Measurements from ENCODE around the gene RNF181. TPM values are rescaled to one million over a fixed set of nuclear protein-coding genes. Genes with fewer than 3 reads are reported as not detected.
A peak's percentile ranks its signal among the peaks of the same experiment; 100 is the strongest.
"Not testable (repeated sequence)": the region's sequence is repeated elsewhere in the genome, so short reads cannot be mapped to it uniquely, and the experiment has no call there.

Gene RNF181
- polyA plus RNA-seq, 3 donors, result 177 to 184 (median 177) TPM

DNA sequence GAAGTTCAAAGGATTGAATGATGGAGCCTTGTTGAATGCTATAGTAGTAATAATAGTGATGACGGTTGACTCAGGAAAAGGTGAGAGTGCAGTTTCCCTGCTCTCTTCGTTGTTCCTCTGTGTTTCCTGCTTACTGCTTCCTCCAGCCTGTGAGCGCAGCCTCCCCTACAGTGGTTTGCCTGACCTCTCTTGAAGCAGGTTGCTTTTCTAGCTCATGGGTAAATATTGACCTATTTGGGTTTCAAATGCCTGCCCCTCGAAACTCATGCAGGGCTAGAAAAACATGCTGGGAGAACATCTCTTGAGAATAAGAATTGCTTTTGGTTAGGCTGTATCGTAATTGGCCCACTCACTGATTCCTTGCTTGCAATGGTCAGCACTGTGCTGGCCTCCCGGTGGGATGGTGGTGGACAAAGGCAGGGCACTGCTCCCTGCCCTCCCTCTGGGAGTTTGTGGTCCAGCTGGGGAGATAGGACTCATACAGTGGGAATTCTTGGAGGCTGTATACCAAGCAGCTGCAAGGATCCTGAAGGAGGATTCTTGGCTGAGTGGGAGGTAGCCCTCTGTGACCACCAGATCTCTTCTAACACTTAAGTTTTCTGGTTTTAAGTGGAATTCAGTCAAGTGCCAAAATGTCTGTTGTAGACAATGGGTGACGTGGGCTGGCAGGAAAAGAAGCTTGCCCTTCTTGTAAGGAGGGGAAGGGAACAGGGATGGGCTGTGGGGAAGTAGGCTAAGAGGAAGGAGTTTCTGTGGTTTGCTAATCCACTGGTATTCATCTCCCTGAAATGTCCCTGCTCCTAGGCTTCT is 5.4 kb upstream of the RNF181 start:
- no peak overlapping the region for H3K27ac ChIP-seq (ENCODE audit: low read depth, low read length)
- WGBS, 3 donors, result 28 to 40% (median 29%) methylated on average over 7 of the region's 7 CpGs

DNA sequence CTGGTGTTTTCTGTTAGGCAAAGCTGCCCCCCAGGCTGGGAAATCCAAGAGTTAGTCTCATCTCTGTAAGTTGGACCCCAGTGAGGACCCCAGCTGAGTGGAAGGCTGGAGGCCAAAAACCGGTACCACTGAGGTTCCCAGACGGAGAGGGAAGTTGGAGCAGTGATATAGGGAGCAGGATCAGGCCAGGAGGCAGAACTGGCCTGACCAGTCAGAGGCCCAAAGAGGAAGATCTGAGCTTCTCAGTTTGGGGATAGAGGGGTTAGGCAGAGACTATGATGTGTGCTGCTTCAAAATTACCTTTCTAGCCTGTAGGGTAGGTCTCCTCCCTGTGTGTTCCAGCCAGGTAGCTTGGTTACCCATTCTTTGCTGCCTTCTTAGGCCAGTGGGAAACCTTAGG is 4.6 kb upstream of the RNF181 start:
- WGBS, 3 donors, result 57 to 79% (median 58%) methylated on average over 2 of the region's 2 CpGs
- no peak overlapping the region for H3K27ac ChIP-seq (ENCODE audit: low read depth, low read length)

DNA sequence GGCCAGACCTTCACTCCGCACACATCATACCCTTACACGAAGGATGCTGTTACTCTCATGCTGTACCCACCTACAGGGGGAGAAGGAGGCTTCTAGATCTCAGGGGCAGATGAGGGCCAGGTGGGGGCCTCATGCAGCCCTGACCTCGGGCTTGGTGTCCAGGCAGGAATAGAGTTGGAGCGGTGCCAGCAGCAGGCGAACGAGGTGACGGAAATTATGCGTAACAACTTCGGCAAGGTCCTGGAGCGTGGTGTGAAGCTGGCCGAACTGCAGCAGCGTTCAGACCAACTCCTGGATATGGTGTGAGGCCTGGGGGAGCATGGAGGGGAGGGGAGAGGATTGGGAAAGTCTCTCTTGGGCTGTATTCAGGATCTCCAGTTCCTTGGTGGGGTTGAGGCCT is 4.0 kb upstream of the RNF181 start:
- no peak overlapping the region for H3K27ac ChIP-seq (ENCODE audit: low read depth, low read length)
- WGBS, 3 donors, result 63 to 81% (median 72%) methylated on average over 12 of the region's 12 CpGs

DNA sequence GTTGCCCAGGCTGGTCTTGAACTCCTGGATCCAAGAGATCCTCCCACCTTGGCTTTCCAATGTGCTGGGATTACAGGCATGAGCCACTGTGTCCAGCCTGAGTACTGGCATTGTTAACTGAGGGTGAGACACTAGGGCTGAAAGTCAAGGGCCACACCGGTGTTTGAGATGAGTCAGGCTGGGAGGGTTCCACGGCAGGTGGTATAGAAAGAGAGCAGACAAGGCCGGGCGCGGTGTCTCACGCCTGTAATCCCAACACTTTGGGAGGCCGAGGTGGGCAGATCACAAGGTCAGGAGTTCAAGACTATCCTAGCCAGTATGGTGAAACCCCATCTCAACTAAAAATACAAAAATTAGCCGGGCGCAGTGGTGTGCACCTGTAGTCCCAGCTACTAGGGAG is 3.2 kb upstream of the RNF181 start:
- not testable (repeated sequence) for H3K27ac ChIP-seq (ENCODE audit: low read depth, low read length)
- WGBS, 3 donors, result 91 to 95% (median 94%) methylated on average over 9 of the region's 9 CpGs

DNA sequence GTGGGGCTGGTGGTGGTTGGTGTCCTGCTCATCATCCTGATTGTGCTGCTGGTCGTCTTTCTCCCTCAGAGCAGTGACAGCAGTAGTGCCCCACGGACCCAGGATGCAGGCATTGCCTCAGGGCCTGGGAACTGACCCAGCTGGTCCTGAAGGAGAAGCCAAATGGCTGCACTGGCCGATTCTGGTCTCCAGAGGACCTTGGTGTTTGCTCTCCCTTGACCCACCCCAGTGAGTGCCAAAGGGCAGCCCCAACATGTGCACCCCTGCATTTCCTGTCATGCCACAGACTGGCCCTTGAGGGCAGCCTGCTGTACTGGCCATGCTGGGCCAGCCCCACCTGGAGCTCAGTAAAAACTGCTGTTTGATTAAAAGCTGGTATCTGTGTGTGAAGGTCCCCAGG is 2.5 kb upstream of the RNF181 start:
- H3K27ac ChIP-seq (ENCODE audit: low read depth, low read length), result no peak overlapping the region
- WGBS, 3 donors, result 26 to 77% (median 59%) methylated on average over 3 of the region's 3 CpGs

DNA sequence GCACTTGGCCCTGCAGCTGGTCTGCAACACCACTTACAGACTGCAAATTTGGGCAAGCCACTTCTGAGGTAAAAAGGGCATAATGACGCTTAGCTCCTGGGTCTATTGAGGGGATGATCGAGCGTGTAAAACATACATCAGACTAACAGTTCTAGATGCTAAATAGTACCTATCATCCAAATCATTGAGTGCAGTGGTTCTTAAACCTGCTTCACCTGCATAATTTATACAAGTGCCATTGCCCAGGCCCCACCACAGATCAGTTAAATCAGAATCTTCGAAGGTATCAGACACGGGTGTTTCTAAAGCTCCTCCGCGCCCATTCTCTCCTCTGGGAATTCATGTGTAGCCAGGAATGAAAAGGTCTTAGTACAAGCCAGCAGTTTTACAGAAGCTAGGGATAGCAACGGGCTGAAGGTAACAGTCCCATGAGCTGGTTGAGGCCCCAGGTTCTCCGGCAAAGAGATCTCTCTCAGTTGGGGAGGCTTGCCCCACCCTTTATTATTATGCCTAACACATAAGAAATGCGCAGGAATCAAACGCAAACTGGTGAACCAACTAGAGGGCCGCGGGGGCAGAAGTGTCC is 737 bp upstream of the RNF181 start:
- peak overlapping the region; percentile 60 for H3K27ac ChIP-seq (ENCODE audit: low read depth, low read length)
- 18 to 20% (median 18%) methylated on average over 13 of the region's 13 CpGs for WGBS, 3 donors

DNA sequence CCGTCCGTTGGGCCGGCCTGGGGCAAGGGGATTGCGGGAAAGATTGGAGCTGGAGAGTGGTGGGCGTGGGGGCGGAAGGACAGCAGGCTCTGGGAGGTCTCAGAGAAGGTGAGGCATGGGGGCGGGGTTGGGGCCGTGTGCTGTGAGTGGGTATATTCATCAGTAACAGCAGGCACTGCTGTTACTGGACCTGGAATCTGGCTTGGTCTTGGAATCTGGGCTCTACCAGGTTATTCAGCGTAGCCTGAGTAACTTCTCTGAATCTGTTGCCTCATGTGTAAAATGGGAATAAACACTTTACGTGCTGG is 435 bp downstream of the RNF181 start:
- 0 to 2% (median 2%) methylated on average over 10 of the region's 10 CpGs for WGBS, 3 donors
- peak overlapping the region; percentile 31 for H3K27ac ChIP-seq (ENCODE audit: low read depth, low read length)

DNA sequence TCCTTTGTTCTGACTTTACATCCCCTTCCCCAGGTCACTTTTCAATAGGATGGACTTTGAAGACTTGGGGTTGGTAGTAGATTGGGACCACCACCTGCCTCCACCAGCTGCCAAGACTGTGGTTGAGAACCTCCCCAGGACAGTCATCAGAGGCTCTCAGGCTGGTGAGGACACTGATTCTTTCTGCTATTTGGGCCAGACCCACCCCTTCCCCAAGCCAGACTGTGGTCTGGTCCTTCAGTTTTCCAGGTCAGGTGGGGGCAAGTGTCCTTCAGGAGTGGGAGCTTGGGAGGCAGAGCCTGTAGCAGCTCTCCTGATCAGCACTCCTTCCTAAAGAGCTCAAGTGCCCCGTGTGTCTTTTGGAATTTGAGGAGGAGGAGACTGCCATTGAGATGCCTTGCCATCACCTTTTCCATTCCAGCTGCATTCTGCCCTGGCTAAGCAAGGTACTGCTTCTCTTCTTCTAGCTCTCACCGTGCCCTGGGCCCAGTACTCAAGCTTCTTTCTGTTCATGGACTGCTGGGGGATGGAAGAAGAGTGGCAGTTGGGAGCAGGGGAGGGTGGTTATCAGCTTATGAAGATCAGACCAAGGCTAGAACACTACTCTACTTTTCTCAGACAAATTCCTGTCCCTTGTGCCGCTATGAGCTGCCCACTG is 1.1 kb downstream of the RNF181 start:
- no peak overlapping the region for H3K27ac ChIP-seq (ENCODE audit: low read depth, low read length)
- 51 to 74% (median 60%) methylated on average over 2 to 3 of the region's 3 CpGs for WGBS, 3 donors

DNA sequence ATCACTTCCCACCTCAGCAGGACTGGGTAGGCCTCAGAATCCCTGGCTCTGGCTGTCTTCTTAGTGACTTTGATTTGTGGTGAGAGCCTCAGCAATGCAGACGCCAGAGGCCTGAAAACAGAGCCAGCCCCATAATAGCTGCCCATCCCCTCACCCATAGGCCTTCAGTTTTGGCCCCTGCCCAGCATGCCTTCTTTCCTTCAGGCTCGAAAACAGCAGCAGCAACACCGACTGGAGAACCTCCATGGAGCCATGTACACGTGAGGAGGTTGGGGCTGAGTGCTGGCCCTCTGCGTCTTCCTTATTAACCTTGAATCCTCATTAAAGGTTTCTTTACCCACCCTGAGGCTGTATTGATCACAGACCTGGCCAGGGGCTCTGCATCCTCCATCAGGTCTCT is 1.7 kb downstream of the RNF181 start:
- H3K27ac ChIP-seq (ENCODE audit: low read depth, low read length), result no peak overlapping the region
- WGBS, 3 donors, result 76 to 86% (median 81%) methylated on average over 5 of the region's 5 CpGs

DNA sequence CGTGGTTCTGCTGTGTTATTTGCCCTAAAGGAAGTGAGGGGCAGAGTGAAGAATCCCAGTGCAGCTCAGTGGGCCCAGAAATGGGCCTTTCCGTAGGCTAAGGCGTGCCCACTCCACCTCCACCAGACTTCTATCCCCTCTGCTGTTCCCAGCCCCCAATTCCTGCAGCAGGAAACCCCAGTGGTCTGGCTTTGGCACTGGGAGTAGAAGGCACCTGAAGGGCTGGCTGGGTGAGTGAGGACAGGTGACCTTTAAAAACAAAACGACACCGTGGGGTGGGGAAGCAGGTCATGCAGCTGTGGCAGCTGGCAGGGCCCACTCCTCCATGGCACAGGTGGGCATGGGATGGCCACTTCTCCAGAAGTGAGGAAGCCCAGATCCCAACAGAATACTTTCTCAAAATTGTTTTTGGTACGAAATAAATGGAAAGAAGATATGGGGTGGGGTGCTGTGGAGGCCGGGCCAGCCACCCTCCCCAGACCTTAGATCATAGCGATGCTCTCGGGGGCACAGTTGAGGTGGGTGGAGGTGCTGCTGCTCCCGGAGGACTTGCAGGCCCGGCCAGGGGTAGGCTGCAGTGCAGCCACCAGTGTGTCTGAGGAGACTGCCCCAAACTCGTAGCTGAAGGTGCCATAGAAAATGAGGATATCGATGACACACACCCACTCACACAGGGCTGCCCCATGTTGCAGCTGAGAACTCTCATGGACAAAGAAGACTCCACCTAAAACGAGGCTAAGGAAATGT is 3.2 kb downstream of the RNF181 start:
- WGBS, 3 donors, result 69 to 76% (median 73%) methylated on average over 14 of the region's 14 CpGs
- no peak overlapping the region for H3K27ac ChIP-seq (ENCODE audit: low read depth, low read length)

DNA sequence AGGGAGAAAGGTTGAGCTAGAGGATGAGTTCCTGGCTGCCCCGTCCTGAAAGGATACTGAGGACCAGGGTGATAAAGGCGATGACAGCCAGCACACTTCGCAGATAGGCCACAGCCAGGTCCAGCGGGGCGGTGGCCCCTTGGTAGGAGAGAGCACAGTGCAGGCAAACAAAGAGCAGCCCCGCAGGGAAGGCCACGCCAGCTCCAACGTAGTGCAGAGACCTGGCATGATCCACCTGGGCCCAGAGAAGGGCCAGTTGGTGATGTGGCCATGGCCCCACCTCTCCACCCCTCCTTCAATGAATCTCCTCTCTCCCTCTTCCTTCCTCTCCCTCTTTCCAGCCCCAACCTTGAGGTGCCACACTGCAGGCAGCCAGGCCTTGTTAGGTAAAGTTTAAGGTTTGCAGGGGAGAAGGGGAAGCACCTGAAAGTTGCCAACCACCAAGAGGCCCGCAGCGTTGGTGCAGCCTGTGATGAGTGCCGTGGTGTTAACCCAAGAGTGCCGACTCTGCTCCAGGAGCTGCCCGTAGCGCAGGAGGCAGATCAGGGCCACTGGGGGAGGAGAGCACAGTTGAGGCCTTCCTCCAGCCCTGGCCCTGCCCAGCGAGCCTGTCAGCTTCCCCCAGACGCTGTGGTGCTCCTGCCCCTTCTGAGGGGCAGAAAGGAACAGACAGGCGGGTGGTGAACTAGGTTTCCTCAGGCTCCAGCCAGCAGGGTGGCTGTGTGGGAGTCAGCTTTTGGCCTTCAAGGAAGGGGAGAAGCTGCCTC is 4.1 kb downstream of the RNF181 start:
- WGBS, 3 donors, result 64 to 72% (median 71%) methylated on average over 17 of the region's 17 CpGs
- no peak overlapping the region for H3K27ac ChIP-seq (ENCODE audit: low read depth, low read length)

DNA sequence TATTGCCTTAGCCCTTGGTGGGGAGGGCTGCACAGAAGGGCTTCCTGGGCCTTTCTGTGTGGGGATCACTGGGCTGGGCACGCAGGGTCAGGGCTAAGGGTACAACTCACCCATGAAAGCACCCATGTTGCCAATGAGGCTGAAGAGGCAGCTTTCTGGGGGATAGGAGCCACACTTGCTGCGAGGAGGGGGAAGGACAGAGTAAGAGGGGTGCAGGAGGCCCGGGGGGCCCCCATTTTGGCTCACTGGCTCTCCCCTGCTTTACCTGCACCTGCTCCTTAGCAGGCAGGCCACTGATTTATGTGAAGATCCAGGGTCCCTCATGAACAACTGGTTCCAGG is 4.7 kb downstream of the RNF181 start:
- no peak overlapping the region for H3K27ac ChIP-seq (ENCODE audit: low read depth, low read length)

DNA sequence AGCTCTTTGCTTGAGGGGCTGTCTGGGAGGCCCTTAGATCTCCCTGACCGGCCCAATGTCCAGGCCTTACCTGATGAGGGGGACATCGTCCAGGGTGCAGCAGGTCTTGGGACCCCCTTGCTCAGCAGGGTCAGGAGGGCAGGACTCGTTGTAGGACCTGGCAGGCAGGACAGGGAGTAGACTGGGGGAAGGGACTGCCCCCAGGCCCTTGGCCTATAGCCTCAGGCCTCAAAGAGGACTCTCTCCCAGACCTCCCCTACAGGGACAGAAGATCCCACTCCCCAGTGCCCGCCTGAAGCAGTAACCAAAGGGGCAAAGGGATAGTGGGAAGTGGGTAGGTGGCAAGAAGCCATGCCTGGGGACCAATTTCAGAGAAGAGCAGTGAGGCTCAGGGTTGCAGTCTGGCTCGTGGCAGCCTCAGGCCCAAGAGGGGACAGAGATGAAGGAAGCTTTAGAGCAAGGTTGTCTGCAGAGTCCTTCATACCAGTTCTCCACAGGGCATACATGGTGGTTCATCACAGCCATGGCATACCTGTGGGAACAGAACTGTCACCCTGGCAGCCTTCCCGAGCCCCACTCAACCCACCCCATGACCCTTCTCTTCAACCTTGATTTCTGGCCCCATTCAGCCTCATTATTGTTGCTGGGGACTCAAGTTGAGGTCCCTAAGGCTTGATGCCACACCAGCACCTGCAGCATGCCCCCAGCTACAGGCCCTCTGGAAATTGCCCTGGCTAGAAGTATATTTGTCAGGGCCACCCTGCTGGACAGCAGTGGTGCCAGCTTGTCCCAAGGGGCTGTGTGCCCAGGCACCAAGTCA is 5.6 kb downstream of the RNF181 start:
- H3K27ac ChIP-seq (ENCODE audit: low read depth, low read length), result no peak overlapping the region
- 72 to 79% (median 74%) methylated on average over 6 of the region's 6 CpGs for WGBS, 3 donors

More for the DNA sequence above, 4.7 kb downstream of the RNF181 start:
- WGBS, 3 donors, result 90 to 91% (median 91%) methylated on average over 3 of the region's 3 CpGs

DNA sequence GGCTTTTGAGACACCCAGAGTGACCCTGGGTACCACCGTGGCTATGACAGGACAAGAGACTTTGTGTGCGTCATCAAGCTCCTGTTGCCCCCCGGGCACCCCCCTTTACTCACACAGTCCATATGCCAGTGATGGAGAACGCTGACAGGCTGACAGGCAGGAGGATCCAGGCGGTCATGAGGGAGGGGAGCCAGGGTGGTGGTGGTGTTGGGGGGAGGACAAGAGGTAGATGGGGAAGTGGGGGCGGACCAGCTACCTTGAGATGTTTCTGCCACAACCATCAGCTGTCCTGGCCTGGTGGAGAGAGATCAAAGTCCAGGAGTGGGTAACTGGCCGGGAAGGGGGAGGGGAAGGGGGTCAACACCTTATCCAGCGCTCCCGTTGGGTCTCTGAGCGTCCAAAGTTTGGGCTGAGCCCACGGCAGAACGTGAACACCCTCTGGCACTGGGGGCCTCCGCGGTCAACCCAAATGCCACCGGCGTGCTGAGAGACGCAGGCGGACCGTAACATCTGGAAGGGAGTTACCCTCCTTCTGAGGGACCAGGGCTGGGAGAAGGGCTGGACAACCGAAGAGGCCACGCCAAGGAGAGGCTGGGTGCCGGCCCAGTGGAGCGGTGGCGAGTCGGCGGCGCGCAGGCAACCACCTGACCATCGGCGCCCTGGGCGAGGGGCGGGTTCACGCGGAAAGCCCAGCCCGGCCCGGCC is 6.4 kb downstream of the RNF181 start:
- 5 to 7% (median 6%) methylated on average over 32 to 36 of the region's 36 CpGs for WGBS, 3 donors
- H3K27ac ChIP-seq (ENCODE audit: low read depth, low read length), result peak overlapping the region; percentile 73

DNA sequence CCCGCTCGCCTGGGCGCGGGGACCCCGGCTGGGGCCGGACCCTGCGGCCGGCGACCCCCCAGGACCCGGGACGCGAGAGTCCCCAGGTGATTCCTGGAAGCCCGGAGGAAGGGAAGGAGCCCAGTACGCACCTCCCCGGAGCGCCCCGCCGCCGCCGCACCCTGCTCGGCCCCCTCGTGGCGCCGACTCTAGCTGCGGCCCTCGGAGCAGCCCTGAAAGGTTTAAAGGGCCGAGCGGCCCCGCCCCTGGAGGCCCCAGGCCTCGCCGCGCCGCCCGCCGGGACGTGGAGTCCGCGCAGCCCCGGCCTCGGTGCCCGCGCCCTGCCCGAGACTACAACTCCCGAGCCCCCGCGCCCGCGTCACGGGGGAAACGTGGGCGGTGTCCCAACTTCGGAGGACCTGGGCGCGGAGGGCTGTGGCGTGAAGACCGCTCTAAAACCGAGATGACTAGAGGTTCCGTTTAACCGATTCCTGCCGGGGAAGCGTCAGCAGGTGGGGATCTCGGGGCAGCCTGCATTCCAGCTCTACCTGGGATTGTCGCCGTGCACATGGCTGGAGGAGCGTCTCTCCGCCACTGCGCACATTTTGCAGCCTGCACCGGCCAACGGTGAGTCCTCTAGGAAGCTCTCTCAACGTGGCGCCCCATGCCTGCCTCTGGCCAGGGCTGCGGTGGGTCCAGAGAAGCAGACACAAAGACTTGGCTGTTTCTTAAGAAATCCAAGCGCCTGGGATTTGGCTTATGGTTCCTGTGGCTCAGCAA is 7.1 kb downstream of the RNF181 start, which contains the start of gene TMEM150A:
Gene TMEM150A (minus strand): TSS at position 223 of the 759 bp plus-strand sequence. CDS start 750 bp downstream, outside the sequence.
- H3K27ac ChIP-seq (ENCODE audit: low read depth, low read length), result peak within 1 kb of the TSS; percentile 73
- WGBS, 3 donors, result 1% methylated on average over 50 to 73 of the region's 73 CpGs

DNA sequence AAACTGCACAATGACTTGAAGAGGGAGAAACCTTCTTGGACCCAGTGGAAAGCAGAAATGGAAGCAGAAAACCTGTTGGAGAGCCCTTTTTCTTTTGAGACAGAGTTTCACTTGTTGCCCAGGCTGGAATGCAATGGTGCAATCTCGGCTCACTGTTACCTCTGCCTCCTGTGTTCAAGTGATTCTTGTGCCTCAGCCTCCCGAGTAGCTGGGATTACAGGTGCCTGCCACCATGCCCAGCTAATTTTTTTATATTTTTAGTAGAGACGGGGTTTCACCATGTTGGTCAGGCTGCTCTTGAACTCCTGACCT is 8.5 kb downstream of the RNF181 start:
- not testable (repeated sequence) for H3K27ac ChIP-seq (ENCODE audit: low read depth, low read length)
- 72 to 76% (median 74%) methylated on average over 3 of the region's 3 CpGs for WGBS, 3 donors
